ENCODE results near the gene PRSS21.

The PRSS21 gene

GRCh38 chr16:2816751-2817339, at the start of gene PRSS21:
TSS of gene PRSS21 (plus strand) at chr16:2817237. CDS start at chr16:2817269, 32 bp downstream.
- TF ChIP-seq ZFX (IDR thresholded peaks at IDR 0.05) = no peak
- no peak; the same call in 1 of the 2 replicates for TF ChIP-seq CTCF (conservative IDR thresholded peaks at IDR 0.05)
- H3K27ac ChIP-seq = no peak within 1 kb of the TSS

GRCh38 chr16:2767891-2768290, 49.1 kb upstream of the PRSS21 start:
- H3K27ac ChIP-seq = no peak overlapping the region
- TF ChIP-seq ZFX (IDR thresholded peaks at IDR 0.05) (no peak), CTCF (conservative IDR thresholded peaks at IDR 0.05) (no peak)

- H3K27ac ChIP-seq = no peak overlapping the region
- no peak for TF ChIP-seq CTCF (conservative IDR thresholded peaks at IDR 0.05)
- TF ChIP-seq ZFX (IDR thresholded peaks at IDR 0.05) = no peak
Measured at GRCh38 chr16:2768403-2769089, 48.5 kb upstream of the PRSS21 start.

- TF ChIP-seq ZFX (IDR thresholded peaks at IDR 0.05) = no peak
- no peak for TF ChIP-seq CTCF (conservative IDR thresholded peaks at IDR 0.05)
- H3K27ac ChIP-seq = no peak overlapping the region
Measured at GRCh38 chr16:2769100-2769529, 47.9 kb upstream of the PRSS21 start.

GRCh38 chr16:2769675-2770056, 47.4 kb upstream of the PRSS21 start:
- H3K27ac ChIP-seq = no peak overlapping the region
- TF ChIP-seq ZFX (IDR thresholded peaks at IDR 0.05) = no peak
- TF ChIP-seq CTCF (conservative IDR thresholded peaks at IDR 0.05) = no peak

- no peak overlapping the region for H3K27ac ChIP-seq
- no peak; the same call in 1 of the 2 replicates for TF ChIP-seq CTCF (conservative IDR thresholded peaks at IDR 0.05)
- no peak for TF ChIP-seq ZFX (IDR thresholded peaks at IDR 0.05)
Measured at GRCh38 chr16:2770057-2770951, 46.7 kb upstream of the PRSS21 start.
